DND-41 (cell line): ENCODE measurements around the gene SLC24A3.

Experiments used
- ATAC-seq: fragments of 200-7000 bp; cut with Tn5 transposase; 3 replicates; pipeline ENCODE4 v1.9.1; 2021; ENCODE audit warnings: low read depth; ENCODE audit not compliant: insufficient read depth
- DNase-seq: peaks from one replicate; pipeline ENCODE4 v3.0.0-alpha.2; 2020
- H2AFZ ChIP-seq: 2 replicates; pipeline ENCODE4 v1.6.0; 2012; ENCODE audit warnings: low read depth, low read length
- H3K27ac ChIP-seq: 2 replicates; pipeline ENCODE4 v1.5.1; 2012; ENCODE audit warnings: low read length, inconsistent platforms
- H3K27me3 ChIP-seq: fragments of 200-600 bp; sonication (generic); 2 replicates; pipeline ENCODE4 v1.6.0; 2012; ENCODE audit warnings: low read length, mild to moderate bottlenecking, inconsistent platforms; ENCODE audit not compliant: insufficient read depth, poor library complexity
- H3K36me3 ChIP-seq: 2 replicates; pipeline ENCODE4 v1.5.1; 2012; ENCODE audit warnings: low read length, inconsistent platforms; ENCODE audit not compliant: insufficient read depth
- H3K4me1 ChIP-seq: 2 replicates; pipeline ENCODE4 v1.5.1; 2012; ENCODE audit warnings: mild to moderate bottlenecking, low read length; ENCODE audit not compliant: insufficient read depth
- H3K4me2 ChIP-seq: 2 replicates; pipeline ENCODE4 v1.6.0; 2012; ENCODE audit warnings: mild to moderate bottlenecking, moderate library complexity, low read length, inconsistent platforms; ENCODE audit not compliant: insufficient read depth
- H3K4me3 ChIP-seq, 2 experiments: fragments of 200-600 bp in 1 of 2; shearing (Covaris generic) in 1 of 2; 2 replicates each; pipeline ENCODE4 v1.5.1; 2012 to 2016; ENCODE audit warnings: inconsistent platforms in 2 of 2, low read length in 2 of 2, mild to moderate bottlenecking in 2 of 2, low read depth in 1 of 2, moderate library complexity in 1 of 2
- H3K79me2 ChIP-seq: 2 replicates; pipeline ENCODE4 v1.6.0; 2012; ENCODE audit warnings: low read length, inconsistent platforms; ENCODE audit not compliant: insufficient read depth
- H3K9ac ChIP-seq: 2 replicates; pipeline ENCODE4 v1.6.0; 2012; ENCODE audit warnings: low read depth, mild to moderate bottlenecking, inconsistent platforms, low read length, moderate library complexity
- H3K9me3 ChIP-seq: 2 replicates; pipeline ENCODE4 v1.5.1; 2012; ENCODE audit warnings: low read length, moderate library complexity, mild to moderate bottlenecking, inconsistent platforms; ENCODE audit not compliant: insufficient read depth, severe bottlenecking
- H4K20me1 ChIP-seq: 2 replicates; pipeline ENCODE4 v1.6.0; 2012; ENCODE audit warnings: low read length; ENCODE audit not compliant: insufficient read depth
- CTCF ChIP-seq: IDR thresholded peaks from 2 replicates; pipeline ENCODE4 v1.5.1; 2012; ENCODE audit warnings: borderline replicate concordance, low read length, moderate library complexity, mild to moderate bottlenecking; ENCODE audit not compliant: poor library complexity, severe bottlenecking; ENCODE audit errors: extremely low read depth
- EZH2 ChIP-seq: IDR thresholded peaks from 3 replicates; pipeline ENCODE4 v1.6.1; 2012; ENCODE audit warnings: borderline replicate concordance, low read depth, mild to moderate bottlenecking, moderate library complexity, low read length, inconsistent platforms; ENCODE audit not compliant: severe bottlenecking

SLC24A3 gene

DNA sequence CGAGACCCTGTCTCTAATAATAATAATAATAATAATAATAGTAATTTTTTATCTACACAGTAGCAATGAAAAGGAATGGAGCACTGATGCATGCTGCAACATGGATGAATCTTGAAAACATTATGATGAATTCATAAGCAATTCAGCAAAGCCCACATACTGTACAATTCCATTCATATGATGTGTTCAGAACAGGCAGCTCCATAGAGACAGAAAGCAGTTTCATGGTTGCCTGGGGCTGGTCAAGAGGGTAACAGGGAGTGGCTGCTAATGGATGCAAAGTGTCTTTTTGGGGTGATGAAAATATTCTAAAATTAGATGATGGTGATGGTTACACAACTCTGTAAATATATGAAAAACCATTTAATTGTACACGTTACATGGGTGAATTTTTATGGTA, 43.6 kb downstream of the SLC24A3 start:
- Histone ChIP-seq H3K4me1 (no peaks in the 10 kb centered on the region), H3K27me3 (no peaks in the 10 kb centered on the region), H3K4me3 (no peak overlapping the region), H4K20me1 (no peaks in the 10 kb centered on the region), H3K36me3 (no peaks in the 10 kb centered on the region), H3K27ac (no peak overlapping the region), H3K79me2 (no peaks in the 10 kb centered on the region), H3K9ac (no peak overlapping the region), H2AFZ (no peak overlapping the region), H3K4me2 (no peak overlapping the region), H3K9me3 (no peaks in the 10 kb centered on the region)
- no peak for TF ChIP-seq EZH2
- no peak for TF ChIP-seq CTCF
- ATAC-seq (no peak), DNase-seq (no peak)

DNA sequence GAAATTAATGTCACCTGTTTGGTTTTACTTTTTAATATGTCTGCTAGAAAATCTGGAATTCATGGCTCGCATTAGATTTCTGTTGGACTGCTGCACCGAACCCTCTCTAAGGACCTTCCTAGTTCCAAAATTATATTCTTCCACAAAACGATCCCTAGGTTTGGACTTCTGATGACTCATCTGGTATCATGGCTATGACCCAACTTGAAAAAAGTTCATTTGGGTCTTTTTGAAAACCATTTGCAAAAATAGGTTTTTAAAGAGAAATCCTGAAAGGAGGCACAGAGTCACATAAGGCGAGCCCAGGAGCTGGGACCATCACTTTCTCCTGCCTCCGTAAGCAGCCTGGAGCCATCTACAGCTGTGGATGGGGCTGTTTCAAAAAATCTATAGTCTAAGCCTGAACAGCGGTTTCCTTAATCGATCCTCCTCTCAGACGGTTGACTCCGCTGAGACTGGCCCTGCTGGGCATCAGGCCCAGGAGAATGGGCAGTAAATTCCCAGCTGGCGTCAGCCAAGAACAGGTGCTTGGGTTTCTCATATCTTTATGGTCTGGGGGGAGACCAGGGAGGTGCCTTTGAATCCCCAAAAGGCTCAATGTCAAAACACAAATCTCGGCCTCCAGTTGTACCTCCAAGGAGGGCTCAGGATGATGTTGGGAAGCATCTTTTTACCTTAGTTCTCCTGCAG, 44.6 kb downstream of the SLC24A3 start:
- TF ChIP-seq EZH2 (no peak), CTCF (no peak)
- H3K4me2 ChIP-seq = no peak overlapping the region
- H3K79me2 ChIP-seq = no peaks in the 10 kb centered on the region
- no peak overlapping the region for H3K9ac ChIP-seq
- no peaks in the 10 kb centered on the region for H3K27me3 ChIP-seq
- H3K9me3 ChIP-seq = no peaks in the 10 kb centered on the region
- H4K20me1 ChIP-seq = no peaks in the 10 kb centered on the region
- DNase-seq (no peak), ATAC-seq (no peak)
- H3K36me3 ChIP-seq = no peaks in the 10 kb centered on the region
- H3K4me3 ChIP-seq = no peak overlapping the region
- H3K27ac ChIP-seq = no peak overlapping the region
- no peaks in the 10 kb centered on the region for H3K4me1 ChIP-seq
- no peak overlapping the region for H2AFZ ChIP-seq

GRCh38 chr20:19257865-19258264, 45.4 kb downstream of the SLC24A3 start:
- no peaks in the 10 kb centered on the region for H4K20me1 ChIP-seq
- H3K79me2 ChIP-seq = no peaks in the 10 kb centered on the region
- H3K36me3 ChIP-seq = no peaks in the 10 kb centered on the region
- H3K4me1 ChIP-seq = no peaks in the 10 kb centered on the region
- TF ChIP-seq CTCF = no peak
- no peak for TF ChIP-seq EZH2
- ATAC-seq (no peak), DNase-seq (no peak)
- H3K27me3 ChIP-seq = no peaks in the 10 kb centered on the region
- no peak overlapping the region for H3K27ac ChIP-seq
- no peak overlapping the region for H3K4me3 ChIP-seq
- no peak overlapping the region for H3K9ac ChIP-seq
- no peak overlapping the region for H3K4me2 ChIP-seq
- no peaks in the 10 kb centered on the region for H3K9me3 ChIP-seq
- no peak overlapping the region for H2AFZ ChIP-seq

DNA sequence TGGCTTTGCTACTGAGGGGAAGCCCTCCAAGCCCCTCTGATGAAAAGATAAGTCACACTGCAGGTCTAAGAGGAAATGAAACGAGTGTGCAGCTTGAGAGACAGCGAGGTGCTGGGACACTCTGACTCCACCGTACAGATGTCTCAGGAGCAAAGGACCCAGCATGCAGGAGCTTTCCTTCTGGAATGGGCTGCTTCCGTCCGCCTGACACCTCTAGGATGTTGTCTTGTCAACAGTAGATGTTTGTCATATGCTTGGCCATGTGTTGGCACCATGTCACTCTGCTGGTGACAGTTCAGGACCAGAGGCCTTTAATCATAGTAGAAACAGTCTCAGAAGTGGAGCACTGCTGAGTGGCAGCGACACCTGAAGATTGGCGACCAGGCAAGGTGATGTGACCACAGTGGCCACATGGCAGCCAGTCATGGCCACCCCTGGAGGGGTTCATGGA, 46.7 kb downstream of the SLC24A3 start:
- H3K9ac ChIP-seq = no peak overlapping the region
- ATAC-seq = no peak

More for the DNA sequence above, 46.7 kb downstream of the SLC24A3 start:
- Histone ChIP-seq H3K4me1 (no peaks in the 10 kb centered on the region), H3K27me3 (no peaks in the 10 kb centered on the region), H3K27ac (no peak overlapping the region), H4K20me1 (no peaks in the 10 kb centered on the region), H3K79me2 (no peaks in the 10 kb centered on the region), H3K4me2 (no peak overlapping the region), H3K36me3 (no peaks in the 10 kb centered on the region), H3K4me3 (no peak overlapping the region), H2AFZ (no peak overlapping the region), H3K9me3 (no peaks in the 10 kb centered on the region)
- TF ChIP-seq EZH2 (no peak), CTCF (no peak)
- no peak for DNase-seq
